ENCODE data around the gene KIF6. TPM values are rescaled to one million over a fixed set of nuclear protein-coding genes. Genes with fewer than 3 reads are reported as not detected.

The KIF6 gene
- total RNA-seq, 4 donors from 2014 or later = 0.14 to 46.6 (median 0.48) TPM; not detected in 1

DNA sequence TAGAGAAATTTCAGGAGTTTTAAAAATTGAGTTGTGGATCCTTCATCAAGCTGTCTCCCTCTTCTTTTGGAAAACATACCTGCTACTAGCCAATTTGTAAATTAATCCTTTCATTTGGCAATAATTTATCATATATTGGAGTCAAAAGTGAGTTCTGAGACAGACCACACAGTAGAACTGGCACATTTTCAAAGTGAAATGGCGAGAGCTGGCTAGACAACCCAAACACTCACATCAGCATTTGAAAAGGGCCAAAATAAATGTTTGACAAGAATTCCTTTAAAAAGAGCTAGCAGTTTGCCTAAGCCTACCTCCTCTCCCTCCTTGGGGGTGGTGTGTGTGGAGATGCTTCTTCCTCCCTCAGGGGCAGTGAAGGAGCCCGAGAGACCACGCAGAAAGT lies 354.8 kb downstream of the KIF6 start:
- TF ChIP-seq, protein P1, sequence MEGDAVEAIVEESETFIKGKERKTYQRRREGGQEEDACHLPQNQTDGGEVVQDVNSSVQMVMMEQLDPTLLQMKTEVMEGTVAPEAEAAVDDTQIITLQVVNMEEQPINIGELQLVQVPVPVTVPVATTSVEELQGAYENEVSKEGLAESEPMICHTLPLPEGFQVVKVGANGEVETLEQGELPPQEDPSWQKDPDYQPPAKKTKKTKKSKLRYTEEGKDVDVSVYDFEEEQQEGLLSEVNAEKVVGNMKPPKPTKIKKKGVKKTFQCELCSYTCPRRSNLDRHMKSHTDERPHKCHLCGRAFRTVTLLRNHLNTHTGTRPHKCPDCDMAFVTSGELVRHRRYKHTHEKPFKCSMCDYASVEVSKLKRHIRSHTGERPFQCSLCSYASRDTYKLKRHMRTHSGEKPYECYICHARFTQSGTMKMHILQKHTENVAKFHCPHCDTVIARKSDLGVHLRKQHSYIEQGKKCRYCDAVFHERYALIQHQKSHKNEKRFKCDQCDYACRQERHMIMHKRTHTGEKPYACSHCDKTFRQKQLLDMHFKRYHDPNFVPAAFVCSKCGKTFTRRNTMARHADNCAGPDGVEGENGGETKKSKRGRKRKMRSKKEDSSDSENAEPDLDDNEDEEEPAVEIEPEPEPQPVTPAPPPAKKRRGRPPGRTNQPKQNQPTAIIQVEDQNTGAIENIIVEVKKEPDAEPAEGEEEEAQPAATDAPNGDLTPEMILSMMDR (IDR thresholded peaks at IDR 0.05) = no peak
- TF ChIP-seq EP300 (IDR thresholded peaks at IDR 0.05; ENCODE audit: low read depth) = no peak
- no peak for TF ChIP-seq POLR2AphosphoS5 (IDR thresholded peaks at IDR 0.05)
- H3K4me1 ChIP-seq = no peaks in the 10 kb centered on the region
- H3K36me3 ChIP-seq = no peaks in the 10 kb centered on the region
- no peak overlapping the region for H3K27ac ChIP-seq
- DNase-seq = no peak
- no peaks in the 10 kb centered on the region for H3K27me3 ChIP-seq
- intact Hi-C loops (cut with DNase I; ENCODE audit: low total_unique reads) (loop anchor here (10.0 kb wide), 1 partner anchor 524 kb away; no protein-coding TSS in a partner anchor), in situ Hi-C loops (cut with MboI; ENCODE audit: low pct_ligation_motif_present in 1 of 4, low pct_unique_long_range_greater_than_20kb in 1 of 4, low sequenced_read_pairs in 3 of 4) (loop anchor here (10.0 to 25.0 kb wide), 5 partner anchors 514 to 1667 kb away; partner anchors contain the start of genes TSPO2 (in 2 of the 4) and UNC5CL (in 2 of the 4))
- H3K9me3 ChIP-seq = no peaks in the 10 kb centered on the region
- 83 to 88% methylated on average over 3 of the region's 3 CpGs for WGBS, 2 donors (ENCODE audit: low coverage in 1 of 2)
- no peak overlapping the region for H3K4me3 ChIP-seq

GRCh38 chr6:39369987-39370386 lies 355.2 kb downstream of the KIF6 start:
- in situ Hi-C loops (cut with MboI; ENCODE audit: low pct_ligation_motif_present in 1 of 4, low pct_unique_long_range_greater_than_20kb in 1 of 4, low sequenced_read_pairs in 3 of 4) = loop anchor here (10.0 to 25.0 kb wide), 5 partner anchors 515 to 1667 kb away; partner anchors contain the start of genes TSPO2 (in 2 of the 4) and UNC5CL (in 2 of the 4)
- Histone ChIP-seq H3K27me3 (no peaks in the 10 kb centered on the region), H3K36me3 (no peaks in the 10 kb centered on the region), H3K27ac (no peak overlapping the region), H3K9me3 (no peaks in the 10 kb centered on the region), H3K4me1 (no peaks in the 10 kb centered on the region), H3K4me3 (no peak overlapping the region)
- no peak for DNase-seq
- WGBS, 2 donors (ENCODE audit: low coverage in 1 of 2) = 29% methylated on average over 1 of the region's 1 CpG; no CpG with 5 or more reads in 1 of the 2 donors
- TF ChIP-seq POLR2AphosphoS5 (IDR thresholded peaks at IDR 0.05) (no peak), POLR2A (IDR thresholded peaks at IDR 0.05) (no peak), EP300 (IDR thresholded peaks at IDR 0.05; ENCODE audit: low read depth) (no peak)
- TF ChIP-seq, protein P1 (IDR thresholded peaks at IDR 0.05) = no peak
- intact Hi-C loops (cut with DNase I; ENCODE audit: low total_unique reads) = loop anchor here (10.0 kb wide), 2 partner anchors 505 to 525 kb away; no protein-coding TSS in a partner anchor

GRCh38 chr6:39367700-39368099 lies 357.5 kb downstream of the KIF6 start:
- H3K27me3 ChIP-seq = no peaks in the 10 kb centered on the region
- WGBS, 2 donors (ENCODE audit: low coverage in 1 of 2) = 73% methylated on average over 3 of the region's 3 CpGs; no CpG with 5 or more reads in 1 of the 2 donors
- DNase-seq = no peak
- H3K4me3 ChIP-seq = no peak overlapping the region
- H3K4me1 ChIP-seq = no peaks in the 10 kb centered on the region
- TF ChIP-seq POLR2A (IDR thresholded peaks at IDR 0.05) (no peak), POLR2AphosphoS5 (IDR thresholded peaks at IDR 0.05) (no peak), EP300 (IDR thresholded peaks at IDR 0.05; ENCODE audit: low read depth) (no peak)
- TF ChIP-seq, protein P1 (IDR thresholded peaks at IDR 0.05) = no peak
- in situ Hi-C loops (cut with MboI; ENCODE audit: low pct_ligation_motif_present in 1 of 4, low pct_unique_long_range_greater_than_20kb in 1 of 4, low sequenced_read_pairs in 3 of 4) (loop anchor here (25.0 kb wide), 4 partner anchors 520 to 1670 kb away; partner anchors contain the start of genes TSPO2 (in 2 of the 4) and UNC5CL (in 2 of the 4)), intact Hi-C loops (cut with DNase I; ENCODE audit: low total_unique reads) (loop anchor here (10.0 kb wide), 1 partner anchor 507 kb away; no protein-coding TSS in a partner anchor)
- H3K9me3 ChIP-seq = no peaks in the 10 kb centered on the region
- H3K36me3 ChIP-seq = no peaks in the 10 kb centered on the region
- H3K27ac ChIP-seq = no peak overlapping the region

DNA sequence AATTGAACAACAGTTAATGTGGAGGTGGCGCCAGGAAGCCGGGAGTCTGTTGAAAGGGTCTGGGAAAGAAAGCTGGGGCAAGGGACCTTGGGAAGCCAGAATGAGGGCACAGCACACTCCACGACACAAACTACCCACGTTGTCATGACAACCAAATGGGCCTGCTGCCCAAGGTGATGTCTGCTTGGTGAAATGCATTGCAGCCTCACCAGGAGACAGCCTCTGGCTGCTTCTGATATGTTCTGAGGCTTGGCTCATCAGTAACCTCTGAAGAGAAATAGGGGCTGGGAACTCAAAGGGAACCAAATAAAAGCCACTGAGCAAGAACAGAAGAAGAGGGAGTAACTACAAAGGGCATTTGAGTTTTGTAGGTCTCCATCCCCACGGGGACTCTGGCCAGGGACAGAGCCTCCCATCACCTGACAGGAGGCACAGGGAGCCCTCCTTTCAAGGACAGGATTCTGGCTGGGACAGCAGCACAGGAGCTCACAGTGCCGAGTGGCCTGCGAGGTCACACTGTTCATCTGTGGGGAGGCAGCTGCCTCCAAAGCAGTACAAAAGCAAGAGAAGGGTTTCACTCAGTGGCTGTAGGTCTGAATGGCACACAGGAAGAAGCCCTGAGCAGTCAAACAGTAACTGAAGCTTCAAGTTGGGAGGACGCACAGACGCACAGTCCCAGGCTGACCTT lies 358.1 kb downstream of the KIF6 start:
- Histone ChIP-seq H3K4me1 (no peaks in the 10 kb centered on the region), H3K9me3 (no peaks in the 10 kb centered on the region), H3K36me3 (no peaks in the 10 kb centered on the region), H3K27ac (no peak overlapping the region), H3K27me3 (no peaks in the 10 kb centered on the region), H3K4me3 (no peak overlapping the region)
- intact Hi-C loops (cut with DNase I; ENCODE audit: low total_unique reads) (loop anchor here (10.0 kb wide), 1 partner anchor 508 kb away; no protein-coding TSS in a partner anchor), in situ Hi-C loops (cut with MboI; ENCODE audit: low pct_ligation_motif_present in 1 of 4, low pct_unique_long_range_greater_than_20kb in 1 of 4, low sequenced_read_pairs in 3 of 4) (loop anchor here (25.0 kb wide), 4 partner anchors 520 to 1670 kb away; partner anchors contain the start of genes TSPO2 (in 2 of the 4) and UNC5CL (in 2 of the 4))
- no peak for DNase-seq
- WGBS, 2 donors (ENCODE audit: low coverage in 1 of 2) = 55 to 73% methylated on average over 4 to 9 of the region's 9 CpGs
- no peak for TF ChIP-seq POLR2AphosphoS5 (IDR thresholded peaks at IDR 0.05)
- TF ChIP-seq EP300 (IDR thresholded peaks at IDR 0.05; ENCODE audit: low read depth) = no peak
- no peak for TF ChIP-seq POLR2A (IDR thresholded peaks at IDR 0.05)
- TF ChIP-seq, protein P1 (IDR thresholded peaks at IDR 0.05) = no peak
